Ascending aorta (tissue), 2 donors: ENCODE measurements around the gene REL. TPM values are rescaled to one million over a fixed set of nuclear protein-coding genes. Genes with fewer than 3 reads are reported as not detected.

Experiments used
- DNase-seq, 2 donors: peaks; one replicate each; pipeline ENCODE4 v3.0.0-alpha.2; 2019; ENCODE audit warnings: low spot score in 2 of 2
- H3K27ac ChIP-seq, 2 donors: fragments of 200-600 bp; sonication (generic); one replicate each; pipeline ENCODE4 v1.5.1; 2016 to 2017; ENCODE audit warnings: mild to moderate bottlenecking in 1 of 2
- H3K27me3 ChIP-seq: fragments of 200-600 bp; sonication (generic); one replicate; pipeline ENCODE4 v1.5.1; 2017
- H3K36me3 ChIP-seq, 2 donors: fragments of 200-600 bp; sonication (generic); one replicate each; pipeline ENCODE4 v1.5.1; 2016
- H3K4me1 ChIP-seq, 2 donors: fragments of 200-600 bp; sonication (generic); one replicate each; pipeline ENCODE4 v1.5.1; 2016 to 2017; ENCODE audit warnings: mild to moderate bottlenecking in 1 of 2
- H3K4me3 ChIP-seq, 2 donors: fragments of 200-600 bp; sonication (generic); one replicate each; pipeline ENCODE4 v1.5.1; 2016 to 2017; ENCODE audit warnings: mild to moderate bottlenecking in 1 of 2
- H3K9me3 ChIP-seq, 2 donors: fragments of 200-600 bp; sonication (generic); one replicate each; pipeline ENCODE4 v1.5.1; 2016
- intact Hi-C: fragments of 100-400 bp; cut with DNase I; formaldehyde crosslinking; loops from one replicate; pipeline ENCODE4 v1.15.1; 2023
- total RNA-seq: library from RNA; depleted of rRNA; stranded (reverse); fragments of >200 nt; gene quantifications from one replicate; pipeline ENCODE4 v1.1.0, GENCODE V29; 2016
- TF ChIP-seq, protein P1 (sequence below), 3 experiments: fragments of 200-600 bp in 2 of 3; fragments of 450-650 bp in 1 of 3; sonication (generic) in 2 of 3; IDR thresholded peaks; one replicate each; pipeline ENCODE4 v1.5.1; 2016 to 2019; ENCODE audit warnings: antibody characterized with exemption in 3 of 3, mild to moderate bottlenecking in 1 of 3, moderate library complexity in 1 of 3

Gene REL
- 5.3 TPM for total RNA-seq

DNA sequence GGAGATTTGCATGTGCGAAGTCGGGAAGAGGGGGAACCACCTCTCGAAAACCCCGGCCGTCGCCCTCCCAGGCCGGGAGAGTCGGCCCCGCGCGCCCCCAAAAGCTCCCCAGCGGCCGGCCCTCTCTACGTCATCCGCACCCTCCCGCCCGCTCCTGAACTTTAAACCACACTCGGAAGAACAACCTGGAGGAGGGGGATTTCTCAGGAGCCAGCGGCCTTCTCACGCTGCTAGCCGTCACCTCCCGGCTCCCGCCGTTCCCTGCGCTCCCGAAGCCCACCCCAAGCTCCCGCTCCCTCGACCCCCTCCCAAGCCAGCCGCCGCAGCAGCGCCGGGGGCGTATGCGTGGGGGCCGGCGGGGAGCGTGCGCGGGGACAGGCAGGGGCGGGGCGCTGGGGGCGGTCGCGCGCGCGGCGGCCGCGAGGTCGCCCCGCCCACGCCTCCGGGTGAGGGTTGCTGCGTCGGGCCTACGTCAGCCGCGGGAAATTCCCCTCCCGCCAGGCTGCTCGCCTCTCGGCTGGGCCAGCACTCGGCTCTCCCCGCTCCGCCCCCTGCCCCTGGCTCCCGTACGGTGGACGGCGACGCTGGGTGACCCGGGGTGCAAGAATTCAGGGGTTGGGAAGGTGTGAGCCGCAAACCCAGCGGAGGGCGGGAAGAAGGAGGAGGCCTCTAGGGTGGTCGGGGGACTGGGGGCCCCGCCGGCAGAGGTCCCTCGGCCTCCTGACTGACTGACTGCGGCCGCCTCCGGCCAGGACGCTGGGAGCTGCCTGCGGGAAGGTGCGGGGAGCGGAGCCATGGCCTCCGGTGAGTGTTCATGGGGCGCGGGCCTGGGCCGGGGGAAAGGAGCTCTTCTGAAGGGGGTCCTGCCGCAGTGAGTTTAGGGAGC, at the start of gene REL:
REL (plus strand) TSS at position 528 of the 886 bp plus-strand sequence; CDS start at position 795, 267 bp downstream.
- H3K4me1 ChIP-seq, result peaks cover 0 to 6% of the 10 kb centered on the region in 2 donors
- no peaks in the 10 kb centered on the region for H3K27me3 ChIP-seq
- intact Hi-C loops, result loop anchor here (1.0 to 10.0 kb wide), 9 partner anchors 125 to 1821 kb away; partner anchors contain the start of genes PAPOLG, PEX13, SANBR and USP34
- TF ChIP-seq, protein P1, sequence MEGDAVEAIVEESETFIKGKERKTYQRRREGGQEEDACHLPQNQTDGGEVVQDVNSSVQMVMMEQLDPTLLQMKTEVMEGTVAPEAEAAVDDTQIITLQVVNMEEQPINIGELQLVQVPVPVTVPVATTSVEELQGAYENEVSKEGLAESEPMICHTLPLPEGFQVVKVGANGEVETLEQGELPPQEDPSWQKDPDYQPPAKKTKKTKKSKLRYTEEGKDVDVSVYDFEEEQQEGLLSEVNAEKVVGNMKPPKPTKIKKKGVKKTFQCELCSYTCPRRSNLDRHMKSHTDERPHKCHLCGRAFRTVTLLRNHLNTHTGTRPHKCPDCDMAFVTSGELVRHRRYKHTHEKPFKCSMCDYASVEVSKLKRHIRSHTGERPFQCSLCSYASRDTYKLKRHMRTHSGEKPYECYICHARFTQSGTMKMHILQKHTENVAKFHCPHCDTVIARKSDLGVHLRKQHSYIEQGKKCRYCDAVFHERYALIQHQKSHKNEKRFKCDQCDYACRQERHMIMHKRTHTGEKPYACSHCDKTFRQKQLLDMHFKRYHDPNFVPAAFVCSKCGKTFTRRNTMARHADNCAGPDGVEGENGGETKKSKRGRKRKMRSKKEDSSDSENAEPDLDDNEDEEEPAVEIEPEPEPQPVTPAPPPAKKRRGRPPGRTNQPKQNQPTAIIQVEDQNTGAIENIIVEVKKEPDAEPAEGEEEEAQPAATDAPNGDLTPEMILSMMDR (IDR thresholded peaks at IDR 0.05), result no peak
- no peaks in the 10 kb centered on the region for H3K36me3 ChIP-seq
- peak within 1 kb of the TSS; percentile 85 to 93 for H3K4me3 ChIP-seq
- DNase-seq, result peak; percentile 51 to 92
- H3K27ac ChIP-seq, result peak within 1 kb of the TSS; percentile 91 to 95
- H3K9me3 ChIP-seq, result no peaks in the 10 kb centered on the region

DNA sequence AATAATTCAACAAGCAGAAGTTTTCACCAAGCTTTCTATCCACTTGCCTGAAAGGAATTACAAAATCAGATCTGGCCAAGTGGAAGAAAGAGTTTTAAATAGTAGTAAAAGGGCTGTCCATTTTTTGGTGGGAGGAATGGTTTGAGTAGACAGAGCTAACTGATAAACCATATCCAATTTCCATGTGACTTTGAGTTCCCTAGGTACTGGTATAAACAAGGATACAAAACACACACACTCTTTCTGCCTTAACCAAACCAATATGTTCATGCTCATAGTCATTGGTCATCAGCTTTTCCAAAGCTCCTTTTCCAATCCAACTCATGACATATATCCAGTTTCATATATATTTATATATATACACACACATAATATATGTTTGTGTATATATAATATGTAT, 49.5 kb upstream of the REL start:
- no peak overlapping the region for H3K4me3 ChIP-seq
- H3K27me3 ChIP-seq, result no peaks in the 10 kb centered on the region
- no peak overlapping the region for H3K27ac ChIP-seq
- no peak for DNase-seq
- H3K36me3 ChIP-seq, result no peaks in the 10 kb centered on the region
- no peaks in the 10 kb centered on the region for H3K9me3 ChIP-seq
- intact Hi-C loops, result no loop called here
- TF ChIP-seq, protein P1 (IDR thresholded peaks at IDR 0.05), result no peak
- no peaks in the 10 kb centered on the region for H3K4me1 ChIP-seq

DNA sequence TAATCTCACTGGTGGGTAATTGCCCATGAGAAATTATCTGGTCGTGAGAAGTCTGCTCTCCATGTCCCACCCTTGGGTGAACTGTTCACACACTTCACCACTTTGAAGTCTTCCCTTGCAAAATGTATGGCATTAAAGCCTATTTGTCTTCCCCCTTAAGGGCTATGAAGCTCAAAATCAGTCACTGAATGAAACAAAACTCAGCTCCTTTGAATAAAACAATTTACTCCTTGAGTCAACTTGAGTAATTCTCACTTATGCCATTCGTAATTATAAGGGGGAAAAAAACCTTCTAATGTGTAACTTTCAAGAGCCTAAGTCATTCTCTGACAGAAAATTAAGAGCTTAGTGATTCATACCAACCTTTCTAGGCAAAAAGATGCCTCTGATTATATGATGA, 48.8 kb upstream of the REL start:
- Histone ChIP-seq H3K4me3 (no peak overlapping the region), H3K27ac (no peak overlapping the region), H3K4me1 (no peaks in the 10 kb centered on the region), H3K36me3 (no peaks in the 10 kb centered on the region), H3K9me3 (no peaks in the 10 kb centered on the region), H3K27me3 (no peaks in the 10 kb centered on the region)
- intact Hi-C loops, result no loop called here
- TF ChIP-seq, protein P1 (IDR thresholded peaks at IDR 0.05), result no peak
- no peak for DNase-seq

DNA sequence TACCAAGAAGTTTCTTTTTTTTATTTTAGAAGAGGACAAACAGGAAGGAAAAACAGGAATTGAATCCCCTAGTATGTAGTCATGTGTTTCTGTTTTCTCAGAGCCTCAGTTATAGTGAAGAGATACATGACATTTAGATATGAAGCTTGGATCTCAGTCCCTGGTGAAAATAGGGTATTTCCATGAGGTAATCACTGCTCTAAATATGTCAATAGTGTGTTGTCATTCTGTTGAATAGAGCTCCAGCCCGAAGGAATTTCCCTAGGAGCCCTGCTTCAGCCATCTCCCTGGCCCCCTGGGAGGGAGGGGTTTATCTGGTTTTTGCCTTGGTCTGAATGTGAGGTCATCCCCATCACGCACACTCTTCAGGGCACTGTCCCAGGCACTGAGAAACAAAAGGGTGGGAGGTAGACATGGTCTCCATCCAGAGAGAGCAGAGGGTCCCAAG, 47.1 kb upstream of the REL start:
- Histone ChIP-seq H3K9me3 (no peaks in the 10 kb centered on the region), H3K27me3 (no peaks in the 10 kb centered on the region), H3K36me3 (no peaks in the 10 kb centered on the region), H3K4me1 (no peaks in the 10 kb centered on the region), H3K4me3 (no peak overlapping the region), H3K27ac (no peak overlapping the region)
- intact Hi-C loops, result no loop called here
- no peak for DNase-seq
- TF ChIP-seq, protein P1 (IDR thresholded peaks at IDR 0.05), result no peak

DNA sequence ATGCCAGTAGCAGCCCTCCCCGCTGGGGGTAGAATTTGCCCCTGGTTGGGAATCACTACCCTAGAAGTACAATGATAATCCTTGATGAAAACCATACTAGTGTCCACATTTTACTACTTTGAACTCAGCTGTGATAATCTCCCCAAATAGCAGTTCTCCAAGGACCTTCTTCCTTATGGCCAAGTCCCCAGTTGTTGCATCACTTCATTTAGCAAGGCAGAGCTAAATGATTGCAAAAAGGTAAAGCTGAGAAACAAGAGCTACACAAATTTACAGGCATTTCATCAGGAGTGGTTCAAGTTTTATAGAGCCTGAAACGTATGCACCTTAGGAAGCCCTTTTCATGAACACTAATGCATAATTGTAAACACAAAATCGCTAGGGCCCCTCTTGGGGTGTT, 44.9 kb upstream of the REL start:
- no peaks in the 10 kb centered on the region for H3K4me1 ChIP-seq
- intact Hi-C loops, result no loop called here
- no peaks in the 10 kb centered on the region for H3K36me3 ChIP-seq
- no peaks in the 10 kb centered on the region for H3K27me3 ChIP-seq
- no peaks in the 10 kb centered on the region for H3K9me3 ChIP-seq
- DNase-seq, result no peak
- H3K27ac ChIP-seq, result no peak overlapping the region
- no peak overlapping the region for H3K4me3 ChIP-seq
- TF ChIP-seq, protein P1 (IDR thresholded peaks at IDR 0.05), result no peak
